ENCODE measurements around the gene MYPOP. TPM values are rescaled to one million over a fixed set of nuclear protein-coding genes. Genes with fewer than 3 reads are reported as not detected.
A peak's percentile ranks its signal among the peaks of the same experiment; 100 is the strongest.

MYPOP gene
- total RNA-seq, 1 experiment from 2014 or later, result 10.8 TPM

DNA sequence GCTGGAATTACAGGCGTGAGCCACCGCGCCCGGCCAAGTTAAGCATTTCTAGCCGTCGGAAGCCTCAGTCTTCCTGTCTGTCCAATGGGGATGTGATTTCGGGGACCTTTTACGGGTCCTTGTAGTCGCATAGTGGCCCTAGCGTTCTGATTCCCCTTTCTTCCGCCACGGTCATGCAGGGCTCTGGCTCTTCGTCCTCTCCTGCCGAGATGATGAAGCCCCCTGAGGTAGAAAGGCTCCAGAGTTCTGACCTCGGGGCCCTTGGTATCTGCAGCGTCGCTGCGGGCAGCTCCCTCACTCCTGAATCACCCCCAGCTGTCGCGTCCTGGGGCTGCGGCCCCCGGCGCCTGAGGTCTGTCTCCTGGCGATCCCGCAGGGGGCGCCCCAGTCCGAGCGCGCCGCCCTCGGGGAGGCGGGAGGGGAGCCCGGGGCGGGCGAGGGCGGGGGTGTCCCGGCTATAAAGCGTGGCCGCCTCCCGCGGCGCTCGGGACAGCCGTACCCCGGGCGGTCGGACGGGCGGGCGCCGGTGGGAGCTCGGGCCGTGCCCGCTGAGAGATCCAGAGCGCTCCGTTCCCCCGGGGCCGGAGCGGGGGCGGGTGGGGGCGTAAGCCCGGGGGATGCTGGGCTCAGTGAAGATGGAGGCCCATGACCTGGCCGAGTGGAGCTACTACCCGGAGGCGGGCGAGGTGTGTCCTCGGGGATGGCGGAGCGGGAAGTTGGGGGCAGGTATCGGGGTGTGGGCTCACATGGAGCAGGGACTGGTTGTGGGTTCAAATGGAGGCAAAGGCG, 38.4 kb downstream of the MYPOP start, which contains the start of gene FOXA3:
Gene FOXA3 (plus strand): TSS at position 487 of the 789 bp plus-strand sequence. CDS start 131 bp downstream, at position 618.
- Histone ChIP-seq H3K4me3 (replicated peaks in 1 of 2; ENCODE audit: low read depth in 1 of 2, low read length in 2 of 2) (peak within 1 kb of the TSS; percentile 91 to 93), H3K4me1 (ENCODE audit: control insufficient read depth in 1 of 2, insufficient read depth in 2 of 2, low read length in 2 of 2) (peaks cover 11 to 35% of the 10 kb centered on the region in 2 experiments), H3K79me2 (ENCODE audit: insufficient read depth, low read length) (peaks cover 39% of the 10 kb centered on the region), H3K36me3 (ENCODE audit: control insufficient read depth in 1 of 2, insufficient read depth in 2 of 2, low read length in 2 of 2) (peaks cover 9 to 10% of the 10 kb centered on the region in 2 experiments; a peak in 3 of 4 replicates), H3K4me2 (ENCODE audit: low read length) (peak within 1 kb of the TSS; percentile 81), H3K9me3 (ENCODE audit: control insufficient read depth in 1 of 2, insufficient read depth in 1 of 2, low read depth in 1 of 2, low read length in 2 of 2) (no peaks in the 10 kb centered on the region), H3K27ac (ENCODE audit: low read depth, low read length) (peak within 1 kb of the TSS; percentile 61), H3K9ac (ENCODE audit: low read length) (peak within 1 kb of the TSS; percentile 66), H4K20me1 (ENCODE audit: insufficient read depth) (no peaks in the 10 kb centered on the region), H2AFZ (ENCODE audit: low read depth, low read length, poor library complexity, severe bottlenecking) (peak within 1 kb of the TSS; percentile 29), H3K9me2 (ENCODE audit: insufficient read depth) (no peaks in the 10 kb centered on the region), H3K27me3 (ENCODE audit: insufficient read depth, low read length) (no peaks in the 10 kb centered on the region)
- ChIA-PET CTCF (interaction anchor here (0.5 to 3.6 kb wide), 18 partner anchors 12 to 214 kb away, joined by 3 to 45 read pairs (median 5); partner anchors contain the start of genes IGFL4, IRF2BP1, MYPOP and SIX5), RAD21 (ENCODE audit: low non-redundant PET in 1 of 2, low total read pairs in 2 of 2, uncharacterized antibody in 2 of 2, unreplicated experiment in 2 of 2) (interaction anchor here (0.6 to 1.3 kb wide), 6 partner anchors 17 to 90 kb away, joined by 4 to 6 read pairs (median 4); partner anchors contain the start of gene IRF2BP1 (in 1 of the 2)), POLR2A (interaction anchor here (0.6 to 2.9 kb wide), 15 partner anchors 9 to 155 kb away, joined by 3 to 24 read pairs (median 3); partner anchors contain the start of genes CCDC61, IRF2BP1, MYPOP and NANOS2)
- BruUV-seq (replicated peaks), result no TSS peak
- TF ChIP-seq YY1 (IDR thresholded peaks at IDR 0.05; ENCODE audit: extremely low read depth, insufficient replicate concordance, low read depth, low read length) (peak; percentile 68), EGR1 (IDR thresholded peaks at IDR 0.05; ENCODE audit: low read depth) (peak; percentile 84), RAD21 (IDR thresholded peaks at IDR 0.05; ENCODE audit: low read depth) (peak; percentile 84), TCF7L2 (IDR thresholded peaks at IDR 0.05; ENCODE audit: borderline replicate concordance, extremely low read depth, insufficient read depth, insufficient read length) (no peak), CTCF (IDR thresholded peaks at IDR 0.05 in 2 of 3, conservative IDR thresholded peaks at IDR 0.05 in 1 of 3; ENCODE audit: borderline replicate concordance in 1 of 3, insufficient read depth in 1 of 3, low read depth in 2 of 3, low read length in 2 of 3) (peak; percentile 70 to 92 (median 75)), POLR2AphosphoS5 (IDR thresholded peaks at IDR 0.05; ENCODE audit: low read depth, low read length) (peak; percentile 68)
- TF ChIP-seq, protein P1, sequence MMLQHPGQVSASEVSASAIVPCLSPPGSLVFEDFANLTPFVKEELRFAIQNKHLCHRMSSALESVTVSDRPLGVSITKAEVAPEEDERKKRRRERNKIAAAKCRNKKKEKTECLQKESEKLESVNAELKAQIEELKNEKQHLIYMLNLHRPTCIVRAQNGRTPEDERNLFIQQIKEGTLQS (IDR thresholded peaks at IDR 0.05), result no peak
- peak; percentile 65 for ATAC-seq
- no peak for DNase-seq (ENCODE audit: low read depth, low spot score)
- intact Hi-C loops (cut with micrococcal nuclease), result loop anchor here (1.0 kb wide), 2 partner anchors 19 to 22 kb away; partner anchors contain the start of gene IRF2BP1
